ENCODE data around the gene GRAMD1B.

DNA sequence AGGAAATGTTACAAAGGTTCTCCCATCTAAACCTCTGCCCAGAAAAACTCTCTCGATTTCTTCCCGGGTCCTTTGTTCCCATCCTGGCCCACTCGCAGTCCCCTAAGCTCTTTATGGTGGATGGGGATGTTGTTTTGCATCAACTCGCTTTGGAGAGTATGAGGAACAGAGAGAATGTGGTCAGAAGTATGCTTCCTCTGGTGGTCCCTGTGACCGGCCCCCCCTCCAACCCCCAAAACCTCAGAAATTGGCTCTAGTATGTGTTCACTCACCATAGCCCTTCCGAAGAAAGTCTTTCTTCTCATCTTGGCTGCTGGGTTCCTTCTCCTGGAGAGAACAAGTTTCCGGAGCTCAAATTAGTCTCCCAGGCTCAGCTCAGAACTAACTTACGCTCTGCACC is 54.4 kb downstream of the GRAMD1B start:
- TF ChIP-seq YY1 (IDR thresholded peaks at IDR 0.05; ENCODE audit: extremely low read depth, insufficient replicate concordance, low read depth, low read length) (no peak), EZH2 (IDR thresholded peaks at IDR 0.05) (no peak), SIN3A (IDR thresholded peaks at IDR 0.05; ENCODE audit: low read depth) (no peak), SRF (IDR thresholded peaks at IDR 0.05; ENCODE audit: low read depth) (no peak), EZH2phosphoT487 (IDR thresholded peaks at IDR 0.05; ENCODE audit: borderline replicate concordance) (no peak), POLR2A (IDR thresholded peaks at IDR 0.05; ENCODE audit: borderline replicate concordance, extremely low read depth, insufficient read depth, insufficient read length) (no peak)
- TF ChIP-seq, protein P1, sequence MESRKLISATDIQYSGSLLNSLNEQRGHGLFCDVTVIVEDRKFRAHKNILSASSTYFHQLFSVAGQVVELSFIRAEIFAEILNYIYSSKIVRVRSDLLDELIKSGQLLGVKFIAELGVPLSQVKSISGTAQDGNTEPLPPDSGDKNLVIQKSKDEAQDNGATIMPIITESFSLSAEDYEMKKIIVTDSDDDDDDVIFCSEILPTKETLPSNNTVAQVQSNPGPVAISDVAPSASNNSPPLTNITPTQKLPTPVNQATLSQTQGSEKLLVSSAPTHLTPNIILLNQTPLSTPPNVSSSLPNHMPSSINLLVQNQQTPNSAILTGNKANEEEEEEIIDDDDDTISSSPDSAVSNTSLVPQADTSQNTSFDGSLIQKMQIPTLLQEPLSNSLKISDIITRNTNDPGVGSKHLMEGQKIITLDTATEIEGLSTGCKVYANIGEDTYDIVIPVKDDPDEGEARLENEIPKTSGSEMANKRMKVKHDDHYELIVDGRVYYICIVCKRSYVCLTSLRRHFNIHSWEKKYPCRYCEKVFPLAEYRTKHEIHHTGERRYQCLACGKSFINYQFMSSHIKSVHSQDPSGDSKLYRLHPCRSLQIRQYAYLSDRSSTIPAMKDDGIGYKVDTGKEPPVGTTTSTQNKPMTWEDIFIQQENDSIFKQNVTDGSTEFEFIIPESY (IDR thresholded peaks at IDR 0.05; ENCODE audit: extremely low read depth, insufficient replicate concordance, low read length) = no peak
- TF ChIP-seq, protein P2, sequence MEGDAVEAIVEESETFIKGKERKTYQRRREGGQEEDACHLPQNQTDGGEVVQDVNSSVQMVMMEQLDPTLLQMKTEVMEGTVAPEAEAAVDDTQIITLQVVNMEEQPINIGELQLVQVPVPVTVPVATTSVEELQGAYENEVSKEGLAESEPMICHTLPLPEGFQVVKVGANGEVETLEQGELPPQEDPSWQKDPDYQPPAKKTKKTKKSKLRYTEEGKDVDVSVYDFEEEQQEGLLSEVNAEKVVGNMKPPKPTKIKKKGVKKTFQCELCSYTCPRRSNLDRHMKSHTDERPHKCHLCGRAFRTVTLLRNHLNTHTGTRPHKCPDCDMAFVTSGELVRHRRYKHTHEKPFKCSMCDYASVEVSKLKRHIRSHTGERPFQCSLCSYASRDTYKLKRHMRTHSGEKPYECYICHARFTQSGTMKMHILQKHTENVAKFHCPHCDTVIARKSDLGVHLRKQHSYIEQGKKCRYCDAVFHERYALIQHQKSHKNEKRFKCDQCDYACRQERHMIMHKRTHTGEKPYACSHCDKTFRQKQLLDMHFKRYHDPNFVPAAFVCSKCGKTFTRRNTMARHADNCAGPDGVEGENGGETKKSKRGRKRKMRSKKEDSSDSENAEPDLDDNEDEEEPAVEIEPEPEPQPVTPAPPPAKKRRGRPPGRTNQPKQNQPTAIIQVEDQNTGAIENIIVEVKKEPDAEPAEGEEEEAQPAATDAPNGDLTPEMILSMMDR (IDR thresholded peaks at IDR 0.05 in 2 of 3, conservative IDR thresholded peaks at IDR 0.05 in 1 of 3; ENCODE audit: borderline replicate concordance in 1 of 3, insufficient read depth in 1 of 3, low read depth in 2 of 3, low read length in 2 of 3) = no peak
- TF ChIP-seq, protein P3, sequence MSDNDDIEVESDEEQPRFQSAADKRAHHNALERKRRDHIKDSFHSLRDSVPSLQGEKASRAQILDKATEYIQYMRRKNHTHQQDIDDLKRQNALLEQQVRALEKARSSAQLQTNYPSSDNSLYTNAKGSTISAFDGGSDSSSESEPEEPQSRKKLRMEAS (IDR thresholded peaks at IDR 0.05) = no peak
